Panc1 (cell line): ENCODE results near the gene AP4M1. TPM values are rescaled to one million over a fixed set of nuclear protein-coding genes. Genes with fewer than 3 reads are reported as not detected.

Source experiments
- ATAC-seq: fragments of 200-7000 bp; cut with Tn5 transposase; 2 replicates; pipeline ENCODE4 v1.9.1; 2020; ENCODE audit warnings: mild to moderate bottlenecking, moderate library complexity
- BruUV-seq: library from RNA; stranded (reverse); fragments of 400-500 nt; replicated peaks from 2 replicates; lab custom pipeline; 2021; lab: Mats Ljungman, UMichigan
- CTCF ChIA-PET: fragments of 300-600 bp; sonication (Branson Sonifier 250); formaldehyde crosslinking; loops from one replicate; lab custom pipeline; 2022; ENCODE audit warnings: antibody characterized with exemption; lab: Charles Lee
- POLR2A ChIA-PET: fragments of 300-600 bp; sonication (Branson Sonifier 250); formaldehyde crosslinking; loops from one replicate; lab custom pipeline; 2022; ENCODE audit warnings: antibody characterized with exemption; lab: Charles Lee
- DNase-seq: peaks from one replicate; pipeline ENCODE4 v3.0.0-alpha.2; 2010; ENCODE audit warnings: low read depth, low spot score
- H3K27ac ChIP-seq: 2 replicates; pipeline ENCODE4 v1.5.1; 2011; ENCODE audit warnings: mild to moderate bottlenecking, low read length, inconsistent platforms
- H3K27me3 ChIP-seq: fragments of 200-500 bp; sonication (Bioruptor generic); 2 replicates; pipeline ENCODE4 v1.6.0; 2014; ENCODE audit warnings: low read length, inconsistent platforms; ENCODE audit not compliant: control insufficient read depth, insufficient read depth
- H3K36me3 ChIP-seq: fragments of 200-500 bp; sonication (Bioruptor generic); 2 replicates; pipeline ENCODE4 v1.5.1; 2014; ENCODE audit warnings: inconsistent platforms, mild to moderate bottlenecking, low read length, moderate library complexity; ENCODE audit not compliant: control insufficient read depth, insufficient read depth
- H3K4me1 ChIP-seq: 2 replicates; pipeline ENCODE4 v1.5.1; 2011; ENCODE audit warnings: inconsistent platforms, mild to moderate bottlenecking, low read length, moderate library complexity; ENCODE audit not compliant: control insufficient read depth, insufficient read depth
- H3K4me3 ChIP-seq, 2 experiments: 2 replicates each; pipeline ENCODE4 v1.5.1; 2011 to 2012; ENCODE audit warnings: low read depth in 2 of 2, low read length in 2 of 2, mild to moderate bottlenecking in 2 of 2, inconsistent platforms in 1 of 2, moderate library complexity in 1 of 2
- H3K9me3 ChIP-seq: fragments of 200-500 bp; sonication (Bioruptor generic); 2 replicates; pipeline ENCODE4 v1.5.1; 2014; ENCODE audit warnings: low read depth, mild to moderate bottlenecking, inconsistent platforms, low read length, moderate library complexity; ENCODE audit not compliant: control insufficient read depth, insufficient read depth
- POLR2AphosphoS5 ChIP-seq: IDR thresholded peaks from 2 replicates; pipeline ENCODE4 v1.6.1; 2012; ENCODE audit warnings: mild to moderate bottlenecking, low read depth, low read length, moderate library complexity
- SIN3A ChIP-seq: IDR thresholded peaks from 2 replicates; pipeline ENCODE4 v1.6.1; 2012; ENCODE audit warnings: low read depth, mild to moderate bottlenecking, low read length, moderate library complexity, borderline replicate concordance; ENCODE audit not compliant: insufficient read depth
- TCF7L2 ChIP-seq: IDR thresholded peaks from 2 replicates; pipeline ENCODE4 v1.6.1; 2011; ENCODE audit warnings: mild to moderate bottlenecking, low read depth, low read length, inconsistent platforms
- in situ Hi-C: cut with HindIII; loops from 2 replicates; pipeline ENCODE4 v1.10.0; 2016; ENCODE audit warnings: low sequenced_read_pairs, low pct_unique_long_range_greater_than_20kb
- intact Hi-C: fragments of 100-400 bp; cut with micrococcal nuclease; formaldehyde crosslinking; loops from one replicate; pipeline ENCODE4 v1.10.0; 2022; ENCODE audit not compliant: unreplicated experiment
- total RNA-seq: library from RNA; stranded (reverse); gene quantifications from one replicate; pipeline ENCODE4 v1.2.1, GENCODE V29; 2021; ENCODE audit not compliant: unreplicated experiment
- TF ChIP-seq, protein P1 (sequence below), 2 experiments: IDR thresholded peaks; 2 replicates each; pipeline ENCODE4 v1.6.1; 2011 to 2012; ENCODE audit warnings: low read depth in 2 of 2, control low read depth in 1 of 2, low read length in 1 of 2, mild to moderate bottlenecking in 1 of 2, moderate library complexity in 1 of 2; ENCODE audit not compliant: insufficient read depth in 1 of 2
- TF ChIP-seq, protein P2 (sequence below): fragments of 450-650 bp; IDR thresholded peaks from 2 replicates; pipeline ENCODE4 v1.5.1; 2017; ENCODE audit warnings: mild to moderate bottlenecking

AP4M1 gene
- total RNA-seq, 1 experiment from 2014 or later, result 42.6 TPM

- no peak for TF ChIP-seq SIN3A
- no peak for TF ChIP-seq POLR2AphosphoS5
- TF ChIP-seq, protein P1, sequence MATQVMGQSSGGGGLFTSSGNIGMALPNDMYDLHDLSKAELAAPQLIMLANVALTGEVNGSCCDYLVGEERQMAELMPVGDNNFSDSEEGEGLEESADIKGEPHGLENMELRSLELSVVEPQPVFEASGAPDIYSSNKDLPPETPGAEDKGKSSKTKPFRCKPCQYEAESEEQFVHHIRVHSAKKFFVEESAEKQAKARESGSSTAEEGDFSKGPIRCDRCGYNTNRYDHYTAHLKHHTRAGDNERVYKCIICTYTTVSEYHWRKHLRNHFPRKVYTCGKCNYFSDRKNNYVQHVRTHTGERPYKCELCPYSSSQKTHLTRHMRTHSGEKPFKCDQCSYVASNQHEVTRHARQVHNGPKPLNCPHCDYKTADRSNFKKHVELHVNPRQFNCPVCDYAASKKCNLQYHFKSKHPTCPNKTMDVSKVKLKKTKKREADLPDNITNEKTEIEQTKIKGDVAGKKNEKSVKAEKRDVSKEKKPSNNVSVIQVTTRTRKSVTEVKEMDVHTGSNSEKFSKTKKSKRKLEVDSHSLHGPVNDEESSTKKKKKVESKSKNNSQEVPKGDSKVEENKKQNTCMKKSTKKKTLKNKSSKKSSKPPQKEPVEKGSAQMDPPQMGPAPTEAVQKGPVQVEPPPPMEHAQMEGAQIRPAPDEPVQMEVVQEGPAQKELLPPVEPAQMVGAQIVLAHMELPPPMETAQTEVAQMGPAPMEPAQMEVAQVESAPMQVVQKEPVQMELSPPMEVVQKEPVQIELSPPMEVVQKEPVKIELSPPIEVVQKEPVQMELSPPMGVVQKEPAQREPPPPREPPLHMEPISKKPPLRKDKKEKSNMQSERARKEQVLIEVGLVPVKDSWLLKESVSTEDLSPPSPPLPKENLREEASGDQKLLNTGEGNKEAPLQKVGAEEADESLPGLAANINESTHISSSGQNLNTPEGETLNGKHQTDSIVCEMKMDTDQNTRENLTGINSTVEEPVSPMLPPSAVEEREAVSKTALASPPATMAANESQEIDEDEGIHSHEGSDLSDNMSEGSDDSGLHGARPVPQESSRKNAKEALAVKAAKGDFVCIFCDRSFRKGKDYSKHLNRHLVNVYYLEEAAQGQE (IDR thresholded peaks at IDR 0.05; ENCODE audit: insufficient read depth in 1 of 2, low read depth in 2 of 2, low read length in 1 of 2), result no peak
- TF ChIP-seq, protein P2, sequence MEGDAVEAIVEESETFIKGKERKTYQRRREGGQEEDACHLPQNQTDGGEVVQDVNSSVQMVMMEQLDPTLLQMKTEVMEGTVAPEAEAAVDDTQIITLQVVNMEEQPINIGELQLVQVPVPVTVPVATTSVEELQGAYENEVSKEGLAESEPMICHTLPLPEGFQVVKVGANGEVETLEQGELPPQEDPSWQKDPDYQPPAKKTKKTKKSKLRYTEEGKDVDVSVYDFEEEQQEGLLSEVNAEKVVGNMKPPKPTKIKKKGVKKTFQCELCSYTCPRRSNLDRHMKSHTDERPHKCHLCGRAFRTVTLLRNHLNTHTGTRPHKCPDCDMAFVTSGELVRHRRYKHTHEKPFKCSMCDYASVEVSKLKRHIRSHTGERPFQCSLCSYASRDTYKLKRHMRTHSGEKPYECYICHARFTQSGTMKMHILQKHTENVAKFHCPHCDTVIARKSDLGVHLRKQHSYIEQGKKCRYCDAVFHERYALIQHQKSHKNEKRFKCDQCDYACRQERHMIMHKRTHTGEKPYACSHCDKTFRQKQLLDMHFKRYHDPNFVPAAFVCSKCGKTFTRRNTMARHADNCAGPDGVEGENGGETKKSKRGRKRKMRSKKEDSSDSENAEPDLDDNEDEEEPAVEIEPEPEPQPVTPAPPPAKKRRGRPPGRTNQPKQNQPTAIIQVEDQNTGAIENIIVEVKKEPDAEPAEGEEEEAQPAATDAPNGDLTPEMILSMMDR, result no peak
- TF ChIP-seq TCF7L2, result no peak
- BruUV-seq, result no TSS peak
- in situ Hi-C loops (no loop called here), intact Hi-C loops (no loop called here)
- peak overlapping the region; percentile 82 to 89 for H3K4me3 ChIP-seq
- peaks cover 53% of the 10 kb centered on the region for H3K36me3 ChIP-seq
- CTCF ChIA-PET, result no interaction called here
- DNase-seq (no peak), ATAC-seq (no peak)
- H3K27ac ChIP-seq, result peak overlapping the region; percentile 93
- H3K9me3 ChIP-seq, result no peaks in the 10 kb centered on the region
- peaks cover 22% of the 10 kb centered on the region for H3K4me1 ChIP-seq
- POLR2A ChIA-PET, result no interaction called here
- H3K27me3 ChIP-seq, result no peaks in the 10 kb centered on the region
These were observed 2.5 kb upstream of the AP4M1 start for GRCh38 chr7:100098913-100099312.

DNA sequence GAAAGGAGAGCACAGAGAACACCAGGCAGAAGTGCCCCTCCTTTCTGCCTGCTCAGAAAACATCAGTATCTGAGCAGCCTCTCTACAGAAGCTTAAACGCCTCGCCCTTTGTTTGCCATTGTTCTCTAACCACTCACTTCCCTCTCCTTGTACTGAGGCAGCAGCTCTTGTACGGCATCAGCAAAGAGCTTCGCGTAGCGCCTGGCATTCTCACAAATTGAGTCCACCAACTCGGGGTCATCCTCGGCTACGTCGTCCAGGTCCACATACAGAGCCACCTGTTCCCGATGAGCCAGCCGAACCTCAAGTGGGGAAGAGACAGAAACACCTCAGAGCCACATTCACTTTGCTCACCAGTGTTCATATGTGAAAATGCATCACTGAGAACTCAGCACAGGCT is 2.0 kb upstream of the AP4M1 start:
- no TSS peak for BruUV-seq
- H3K27me3 ChIP-seq, result no peaks in the 10 kb centered on the region
- CTCF ChIA-PET, result no interaction called here
- H3K4me1 ChIP-seq, result peaks cover 21% of the 10 kb centered on the region
- in situ Hi-C loops (no loop called here), intact Hi-C loops (no loop called here)
- peak overlapping the region; percentile 82 to 89 for H3K4me3 ChIP-seq
- POLR2A ChIA-PET, result no interaction called here
- ATAC-seq (no peak), DNase-seq (no peak)
- peaks cover 49% of the 10 kb centered on the region for H3K36me3 ChIP-seq
- H3K9me3 ChIP-seq, result no peaks in the 10 kb centered on the region
- peak overlapping the region; percentile 93 for H3K27ac ChIP-seq
- no peak for TF ChIP-seq SIN3A
- TF ChIP-seq, protein P1 (IDR thresholded peaks at IDR 0.05; ENCODE audit: insufficient read depth in 1 of 2, low read depth in 2 of 2, low read length in 1 of 2), result no peak
- TF ChIP-seq TCF7L2, result no peak
